ENCODE results near the gene XK. TPM values are rescaled to one million over a fixed set of nuclear protein-coding genes. Genes with fewer than 3 reads are reported as not detected.

Gene XK
- total and polyA plus RNA-seq, 9 of the 15 experiments (the other 6 are each of a cell fraction or from before 2014, with no cell fraction given) = 4.0 to 21.6 (median 11.6) TPM

GRCh38 chrX:37745354-37745753, 59.8 kb downstream of the XK start:
- H3K9me3 ChIP-seq (replicated peaks; ENCODE audit: control insufficient read depth, insufficient read depth, low read depth, low read length) = no peaks in the 10 kb centered on the region
- H3K9me1 ChIP-seq (ENCODE audit: control insufficient read depth, insufficient read depth, low read length) = no peaks in the 10 kb centered on the region
- no peak overlapping the region for H3K9ac ChIP-seq (ENCODE audit: insufficient read depth in 1 of 2, low read depth in 2 of 2, low read length in 2 of 2)
- no peaks in the 10 kb centered on the region for H3K27me3 ChIP-seq (ENCODE audit: control insufficient read depth in 2 of 2, insufficient read depth in 2 of 2, low read length in 2 of 2)
- H3K4me2 ChIP-seq (ENCODE audit: insufficient read depth, low read length) = no peak overlapping the region
- FAIRE-seq (peak; percentile 91), DNase-seq (ENCODE audit: extremely low read depth in 1 of 4, low spot score in 3 of 4) (peak; percentile 54 to 72 (median 68)), ATAC-seq (peak; percentile 95)
- no TSS peak for BruUV-seq (replicated peaks)
- H3K4me3 ChIP-seq = no peak overlapping the region
- CTCF ChIA-PET (ENCODE audit: low intra/inter-chr PET ratio) = interaction anchor here (0.6 to 3.1 kb wide), 3 partner anchors 80 to 499 kb away, joined by 3 to 21 read pairs (median 4); no protein-coding TSS in a partner anchor
- POLR2A ChIA-PET = interaction anchor here (0.6 to 0.9 kb wide), 4 partner anchors 17 to 713 kb away, joined by 3 to 5 read pairs (median 3); no protein-coding TSS in a partner anchor
- H4K20me1 ChIP-seq (replicated peaks; ENCODE audit: control insufficient read depth, insufficient read depth, low read length) = no peaks in the 10 kb centered on the region
- intact Hi-C loops (cut with micrococcal nuclease) = loop anchor here (1.0 to 10.0 kb wide), 4 partner anchors 80 to 430 kb away; partner anchors contain the start of gene LANCL3
- no peaks in the 10 kb centered on the region for H3K4me1 ChIP-seq (replicated peaks in 1 of 2; ENCODE audit: control insufficient read depth in 2 of 2, insufficient read depth in 2 of 2, low read length in 2 of 2)
- no peaks in the 10 kb centered on the region for H3K36me3 ChIP-seq (ENCODE audit: control insufficient read depth, insufficient read depth, low read length)
- no peaks in the 10 kb centered on the region for H3K79me2 ChIP-seq (ENCODE audit: control insufficient read depth, insufficient read depth, low read length)
- 19% methylated on average over 2 of the region's 3 CpGs for WGBS (ENCODE audit: insufficient coverage, low coverage, missing lambda C conversion rate)
- no peak overlapping the region for H2AFZ ChIP-seq (ENCODE audit: low read depth, low read length)
- in situ Hi-C loops (cut with MboI) = loop anchor here (5.0 to 25.0 kb wide), 2 partner anchors 77 to 417 kb away; no protein-coding TSS in a partner anchor
- no peak overlapping the region for H3K27ac ChIP-seq (ENCODE audit: extremely low read depth, low read depth, low read length)
- TF ChIP-seq, protein P1, sequence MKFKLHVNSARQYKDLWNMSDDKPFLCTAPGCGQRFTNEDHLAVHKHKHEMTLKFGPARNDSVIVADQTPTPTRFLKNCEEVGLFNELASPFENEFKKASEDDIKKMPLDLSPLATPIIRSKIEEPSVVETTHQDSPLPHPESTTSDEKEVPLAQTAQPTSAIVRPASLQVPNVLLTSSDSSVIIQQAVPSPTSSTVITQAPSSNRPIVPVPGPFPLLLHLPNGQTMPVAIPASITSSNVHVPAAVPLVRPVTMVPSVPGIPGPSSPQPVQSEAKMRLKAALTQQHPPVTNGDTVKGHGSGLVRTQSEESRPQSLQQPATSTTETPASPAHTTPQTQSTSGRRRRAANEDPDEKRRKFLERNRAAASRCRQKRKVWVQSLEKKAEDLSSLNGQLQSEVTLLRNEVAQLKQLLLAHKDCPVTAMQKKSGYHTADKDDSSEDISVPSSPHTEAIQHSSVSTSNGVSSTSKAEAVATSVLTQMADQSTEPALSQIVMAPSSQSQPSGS (CRISPR knock-in tag; IDR thresholded peaks at IDR 0.05) = no peak
- TF ChIP-seq ZNF3 (CRISPR knock-in tag; IDR thresholded peaks at IDR 0.05) (no peak), USF1 (CRISPR knock-in tag; IDR thresholded peaks at IDR 0.05) (no peak), SMC3 (conservative IDR thresholded peaks at IDR 0.05; ENCODE audit: insufficient read depth, low read depth, low read length) (peak; percentile 78), ARID3B (CRISPR knock-in tag; IDR thresholded peaks at IDR 0.05; ENCODE audit: borderline replicate concordance) (no peak)
- TF ChIP-seq, protein P2, sequence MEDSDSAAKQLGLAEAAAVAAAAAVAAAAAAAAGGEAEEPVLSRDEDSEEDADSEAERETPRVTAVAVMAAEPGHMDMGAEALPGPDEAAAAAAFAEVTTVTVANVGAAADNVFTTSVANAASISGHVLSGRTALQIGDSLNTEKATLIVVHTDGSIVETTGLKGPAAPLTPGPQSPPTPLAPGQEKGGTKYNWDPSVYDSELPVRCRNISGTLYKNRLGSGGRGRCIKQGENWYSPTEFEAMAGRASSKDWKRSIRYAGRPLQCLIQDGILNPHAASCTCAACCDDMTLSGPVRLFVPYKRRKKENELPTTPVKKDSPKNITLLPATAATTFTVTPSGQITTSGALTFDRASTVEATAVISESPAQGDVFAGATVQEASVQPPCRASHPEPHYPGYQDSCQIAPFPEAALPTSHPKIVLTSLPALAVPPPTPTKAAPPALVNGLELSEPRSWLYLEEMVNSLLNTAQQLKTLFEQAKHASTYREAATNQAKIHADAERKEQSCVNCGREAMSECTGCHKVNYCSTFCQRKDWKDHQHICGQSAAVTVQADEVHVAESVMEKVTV (CRISPR knock-in tag; IDR thresholded peaks at IDR 0.05) = 0 out of 2 replicates have a peak, but pooled peaks have one; percentile 48

Measured in K562 (cell line).